Measurements from ENCODE around the gene WSB1. TPM values are rescaled to one million over a fixed set of nuclear protein-coding genes. Genes with fewer than 3 reads are reported as not detected.
A peak's percentile ranks its signal among the peaks of the same experiment; 100 is the strongest.

Gene WSB1
- total and polyA plus RNA-seq, 2 experiments from 2014 or later: 161 to 214 TPM

DNA sequence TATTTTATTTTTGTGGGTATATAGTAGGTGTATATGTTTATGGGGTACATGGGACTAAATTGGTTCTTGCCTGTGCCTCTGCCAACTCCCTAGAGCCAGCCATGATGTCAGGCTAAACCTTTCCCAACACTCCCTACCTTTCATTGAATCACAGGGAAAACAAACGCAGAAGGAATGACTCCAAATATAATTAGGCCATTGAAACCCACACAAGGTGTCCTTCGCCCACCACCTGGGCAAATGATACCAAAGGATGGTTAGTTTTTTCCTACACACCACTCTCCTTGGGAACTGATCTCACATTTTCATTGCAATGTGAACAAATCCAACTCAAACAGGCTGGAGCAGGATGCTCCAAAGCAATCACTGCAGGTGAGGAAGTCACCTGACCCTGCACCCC is 27.5 kb downstream of the WSB1 start:
- Histone ChIP-seq H4K20me1 (ENCODE audit: insufficient read depth, poor library complexity, severe bottlenecking) (no peaks in the 10 kb centered on the region), H3K36me3 (replicated peaks; ENCODE audit: insufficient read depth, low read depth) (no peaks in the 10 kb centered on the region), H3K9me3 (ENCODE audit: low read depth) (no peaks in the 10 kb centered on the region), H3K27me3 (no peaks in the 10 kb centered on the region), H3K79me2 (no peaks in the 10 kb centered on the region), H3K27ac (no peak overlapping the region), H3K4me3 (no peak overlapping the region), H3K4me2 (no peak overlapping the region), H3K9me2 (replicated peaks; ENCODE audit: insufficient read depth) (no peaks in the 10 kb centered on the region), H2AFZ (no peak overlapping the region), H3K4me1 (ENCODE audit: insufficient read depth) (peaks cover 6% of the 10 kb centered on the region)
- 95% methylated on average over 2 of the region's 2 CpGs for WGBS (ENCODE audit: low lambda C conversion rate, missing lambda C conversion rate)
- TF ChIP-seq EZH2phosphoT487 (IDR thresholded peaks at IDR 0.05; ENCODE audit: low read depth, severe bottlenecking, unreplicated experiment): no peak
- TF ChIP-seq, protein P1, sequence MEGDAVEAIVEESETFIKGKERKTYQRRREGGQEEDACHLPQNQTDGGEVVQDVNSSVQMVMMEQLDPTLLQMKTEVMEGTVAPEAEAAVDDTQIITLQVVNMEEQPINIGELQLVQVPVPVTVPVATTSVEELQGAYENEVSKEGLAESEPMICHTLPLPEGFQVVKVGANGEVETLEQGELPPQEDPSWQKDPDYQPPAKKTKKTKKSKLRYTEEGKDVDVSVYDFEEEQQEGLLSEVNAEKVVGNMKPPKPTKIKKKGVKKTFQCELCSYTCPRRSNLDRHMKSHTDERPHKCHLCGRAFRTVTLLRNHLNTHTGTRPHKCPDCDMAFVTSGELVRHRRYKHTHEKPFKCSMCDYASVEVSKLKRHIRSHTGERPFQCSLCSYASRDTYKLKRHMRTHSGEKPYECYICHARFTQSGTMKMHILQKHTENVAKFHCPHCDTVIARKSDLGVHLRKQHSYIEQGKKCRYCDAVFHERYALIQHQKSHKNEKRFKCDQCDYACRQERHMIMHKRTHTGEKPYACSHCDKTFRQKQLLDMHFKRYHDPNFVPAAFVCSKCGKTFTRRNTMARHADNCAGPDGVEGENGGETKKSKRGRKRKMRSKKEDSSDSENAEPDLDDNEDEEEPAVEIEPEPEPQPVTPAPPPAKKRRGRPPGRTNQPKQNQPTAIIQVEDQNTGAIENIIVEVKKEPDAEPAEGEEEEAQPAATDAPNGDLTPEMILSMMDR (IDR thresholded peaks at IDR 0.05; ENCODE audit: poor library complexity): no peak
- no peak for TF ChIP-seq EZH2 (IDR thresholded peaks at IDR 0.05; ENCODE audit: borderline replicate concordance)
- DNase-seq (ENCODE audit: low spot score): no peak

GRCh38 chr17:27322026-27322425 is 28.1 kb downstream of the WSB1 start:
- no peak overlapping the region for H3K27ac ChIP-seq
- 100% methylated on average over 1 of the region's 1 CpG for WGBS (ENCODE audit: low lambda C conversion rate, missing lambda C conversion rate)
- no peak for DNase-seq (ENCODE audit: low spot score)

DNA sequence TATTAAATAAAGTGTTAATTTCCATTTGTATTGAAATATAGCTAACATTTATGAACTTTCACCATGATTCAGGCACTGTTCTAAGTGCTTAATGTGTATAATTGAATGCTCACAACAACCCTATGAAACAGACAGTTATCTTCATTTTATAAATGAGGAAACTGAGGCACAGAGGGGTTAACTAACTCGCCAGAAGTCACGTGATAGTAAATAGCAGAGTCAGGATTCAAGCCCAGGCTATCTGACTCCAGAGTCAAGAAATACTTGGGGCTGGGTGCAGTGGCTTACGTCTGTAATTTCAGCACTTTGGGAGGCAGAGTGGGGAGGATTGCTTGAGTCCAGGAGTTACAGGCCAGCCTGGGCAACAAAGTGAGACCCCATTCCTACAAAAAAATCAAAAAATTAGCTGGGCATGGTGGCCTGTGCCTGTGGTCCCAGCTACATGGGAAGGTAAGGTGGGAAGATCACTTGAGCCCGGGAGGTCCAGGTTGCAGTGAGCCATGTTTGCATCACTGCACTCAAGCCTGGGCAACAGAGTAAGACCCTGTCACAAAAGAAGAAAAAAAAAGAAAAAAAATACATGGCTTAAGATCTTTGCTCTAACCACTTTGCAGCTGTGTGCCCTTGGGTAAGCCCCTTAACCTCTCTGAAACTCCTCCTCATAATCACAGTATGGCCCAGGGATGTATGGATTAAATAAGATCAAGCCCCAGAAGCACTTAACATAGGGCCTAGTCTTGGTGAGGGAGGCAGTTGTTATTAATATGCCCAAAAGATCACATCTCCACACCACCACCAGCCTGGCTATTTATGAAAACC is 29.0 kb downstream of the WSB1 start:
- H2AFZ ChIP-seq: no peak overlapping the region
- no peak for DNase-seq (ENCODE audit: low spot score)
- H3K4me3 ChIP-seq: no peak overlapping the region
- no peak for TF ChIP-seq EZH2phosphoT487 (IDR thresholded peaks at IDR 0.05; ENCODE audit: low read depth, severe bottlenecking, unreplicated experiment)
- no peak for TF ChIP-seq EZH2 (IDR thresholded peaks at IDR 0.05; ENCODE audit: borderline replicate concordance)
- TF ChIP-seq, protein P1 (IDR thresholded peaks at IDR 0.05; ENCODE audit: poor library complexity): no peak
- no peaks in the 10 kb centered on the region for H3K9me2 ChIP-seq (replicated peaks; ENCODE audit: insufficient read depth)
- WGBS (ENCODE audit: low lambda C conversion rate, missing lambda C conversion rate): 83% methylated on average over 4 of the region's 4 CpGs
- peaks cover 6% of the 10 kb centered on the region for H3K4me1 ChIP-seq (ENCODE audit: insufficient read depth)
- no peaks in the 10 kb centered on the region for H3K9me3 ChIP-seq (ENCODE audit: low read depth)
- no peaks in the 10 kb centered on the region for H4K20me1 ChIP-seq (ENCODE audit: insufficient read depth, poor library complexity, severe bottlenecking)
- H3K27ac ChIP-seq: peak overlapping the region; percentile 60
- H3K27me3 ChIP-seq: no peaks in the 10 kb centered on the region
- no peak overlapping the region for H3K4me2 ChIP-seq
- no peaks in the 10 kb centered on the region for H3K79me2 ChIP-seq
- H3K36me3 ChIP-seq (replicated peaks; ENCODE audit: insufficient read depth, low read depth): no peaks in the 10 kb centered on the region

More at GRCh38 chr17:27322026-27322425, 28.1 kb downstream of the WSB1 start:
- Histone ChIP-seq H3K9me2 (replicated peaks; ENCODE audit: insufficient read depth) (no peaks in the 10 kb centered on the region), H2AFZ (no peak overlapping the region), H3K79me2 (no peaks in the 10 kb centered on the region), H3K27me3 (no peaks in the 10 kb centered on the region), H3K9me3 (ENCODE audit: low read depth) (no peaks in the 10 kb centered on the region), H3K4me1 (ENCODE audit: insufficient read depth) (peaks cover 6% of the 10 kb centered on the region), H3K4me2 (no peak overlapping the region), H4K20me1 (ENCODE audit: insufficient read depth, poor library complexity, severe bottlenecking) (no peaks in the 10 kb centered on the region), H3K4me3 (no peak overlapping the region), H3K36me3 (replicated peaks; ENCODE audit: insufficient read depth, low read depth) (no peaks in the 10 kb centered on the region)
- TF ChIP-seq, protein P1 (IDR thresholded peaks at IDR 0.05; ENCODE audit: poor library complexity): no peak
- TF ChIP-seq EZH2 (IDR thresholded peaks at IDR 0.05; ENCODE audit: borderline replicate concordance): no peak
